HepG2 (cell line): ENCODE data around the gene PTCD1. TPM values are rescaled to one million over a fixed set of nuclear protein-coding genes. Genes with fewer than 3 reads are reported as not detected.

Source experiments
- ATAC-seq: fragments of 200-7000 bp; cut with Tn5 transposase; 3 replicates; pipeline ENCODE4 v1.9.1; 2020; ENCODE audit warnings: mild to moderate bottlenecking, moderate library complexity
- BruUV-seq: library from RNA; stranded (reverse); fragments of 400-500 nt; replicated peaks from 2 replicates; lab custom pipeline; 2021; lab: Mats Ljungman, UMichigan
- CTCF ChIA-PET: fragments of 300-600 bp; formaldehyde crosslinking; extraction: SDS; loops from one replicate; lab custom pipeline; 2021; ENCODE audit warnings: low total read pairs, inconsistent platforms, low intra/inter-chr PET ratio; lab: Yijun Ruan, JAX
- POLR2A ChIA-PET: fragments of 350-600 bp; sonication (Branson Sonifier 250); formaldehyde crosslinking; loops from one replicate; lab custom pipeline; 2020; ENCODE audit warnings: antibody characterized with exemption, inconsistent platforms; lab: Yijun Ruan, JAX
- DNase-seq: peaks from one replicate; pipeline ENCODE4 v3.0.0-alpha.2; 2015; ENCODE audit warnings: low spot score
- FAIRE-seq: peaks from 3 replicates; lab custom pipeline; 2011; peaks lifted over from hg19 to GRCh38; lab: Jason Lieb, UNC
- H2AFZ ChIP-seq: one replicate; pipeline ENCODE4 v1.6.1; 2011; ENCODE audit warnings: low read length, inconsistent platforms
- H3K27ac ChIP-seq: fragments of 300-600 bp; 3 replicates; pipeline ENCODE4 v1.8.0; 2011; ENCODE audit warnings: mixed run types, mild to moderate bottlenecking, mixed read lengths, low read length, inconsistent platforms; ENCODE audit not compliant: insufficient read depth; ENCODE audit errors: extremely low read length
- H3K27me3 ChIP-seq, 2 experiments: fragments of 200-600 bp in 1 of 2; 2 replicates in 1 of 2; 3 replicates in 1 of 2; pipeline versions ENCODE4 v1.6.0 to v1.8.0; 2011; ENCODE audit warnings: low read length in 2 of 2, mild to moderate bottlenecking in 2 of 2, moderate library complexity in 2 of 2, inconsistent platforms in 1 of 2; ENCODE audit not compliant: insufficient read depth in 2 of 2, control insufficient read depth in 1 of 2
- H3K36me3 ChIP-seq, 2 experiments: fragments of 200-600 bp in 1 of 2; replicated peaks in 1 of 2; 2 replicates in 1 of 2; 3 replicates in 1 of 2; pipeline versions ENCODE4 v1.5.1 to v1.8.0; 2011; ENCODE audit warnings: low read length in 2 of 2, inconsistent platforms in 1 of 2; ENCODE audit not compliant: insufficient read depth in 2 of 2, control insufficient read depth in 1 of 2
- H3K4me1 ChIP-seq: 2 replicates; pipeline ENCODE4 v1.5.1; 2012; ENCODE audit warnings: low read length, inconsistent platforms; ENCODE audit not compliant: insufficient read depth
- H3K4me2 ChIP-seq: 2 replicates; pipeline ENCODE4 v1.6.0; 2011; ENCODE audit warnings: low read depth, low read length, inconsistent platforms
- H3K4me3 ChIP-seq, 3 experiments: fragments of 200-600 bp in 1 of 3; sonication (generic), shearing (Covaris generic) in 1 of 3; replicated peaks in 1 of 3; 2 replicates each; pipeline ENCODE4 v1.5.1; 2011 to 2016; ENCODE audit warnings: low read length in 3 of 3, inconsistent platforms in 2 of 3, low read depth in 2 of 3, mild to moderate bottlenecking in 2 of 3, control low read depth in 1 of 3, mixed read lengths in 1 of 3; ENCODE audit not compliant: insufficient read depth in 1 of 3
- H3K79me2 ChIP-seq: one replicate; pipeline ENCODE4 v1.6.1; 2011; ENCODE audit warnings: low read length, inconsistent platforms; ENCODE audit not compliant: insufficient read depth
- H3K9ac ChIP-seq: 2 replicates; pipeline ENCODE4 v1.6.0; 2011; ENCODE audit warnings: mild to moderate bottlenecking, low read depth, low read length, inconsistent platforms; ENCODE audit not compliant: insufficient read depth
- H3K9me3 ChIP-seq: 2 replicates; pipeline ENCODE4 v1.5.1; 2012; ENCODE audit warnings: mild to moderate bottlenecking, low read length
- H4K20me1 ChIP-seq: 2 replicates; pipeline ENCODE4 v1.6.0; 2011; ENCODE audit warnings: inconsistent platforms, mild to moderate bottlenecking, low read length, moderate library complexity; ENCODE audit not compliant: insufficient read depth
- CERS6 ChIP-seq: sonication (generic); formaldehyde crosslinking; IDR thresholded peaks from 2 replicates; pipeline ENCODE4 v1.5.0; 2020; ENCODE audit warnings: missing genetic modification reagents
- WGBS: methylation state at CpG from one replicate; pipeline ENCODE4 v1.1.6; 2017; ENCODE audit warnings: low lambda C conversion rate; 5-methylcytosine and 5-hydroxymethylcytosine counted together
- in situ Hi-C: cut with HindIII; loops from 2 replicates; pipeline ENCODE4 v1.10.0; 2017; ENCODE audit warnings: low pct_unique_long_range_greater_than_20kb; ENCODE audit not compliant: extremely low pct_ligation_motif_present
- intact Hi-C: fragments of 100-400 bp; cut with micrococcal nuclease; formaldehyde crosslinking; loops from one replicate; pipeline ENCODE4 v1.10.0; 2022; ENCODE audit not compliant: unreplicated experiment
- polyA plus RNA-seq, 8 experiments: library from polyadenylated mRNA; depleted of rRNA in 3 of 8; stranded (reverse) in 7 of 8; unstranded in 1 of 8; fragments of >200 nt; fragmentation: Illumina TruSeq in 4 of 8; extraction: Trizol in 4 of 8; gene quantifications; 2 replicates each; pipeline versions ENCODE4 v1.2.1 to v1.2.3, GENCODE V29; 2011 to 2016; ENCODE audit warnings: low read depth in 4 of 8, missing spikeins in 1 of 8, mixed read lengths in 1 of 8; ENCODE audit not compliant: insufficient read depth in 1 of 8
- total RNA-seq, 5 experiments: library from RNA; depleted of rRNA; stranded (reverse); fragments of >200 nt; fragmentation: Illumina TruSeq; extraction: Trizol; gene quantifications; 2 replicates each; pipeline ENCODE4 v1.2.3, GENCODE V29; 2016; ENCODE audit warnings: low read depth in 1 of 5
- TF ChIP-seq, protein P1 (sequence below): sonication (generic); formaldehyde crosslinking; IDR thresholded peaks from 2 replicates; pipeline ENCODE4 v1.9.0; 2022; ENCODE audit warnings: missing genetic modification reagents, mild to moderate bottlenecking, borderline replicate concordance

PTCD1 gene
- total and polyA plus RNA-seq, 2 of the 13 experiments (the other 11 are each of a cell fraction or from before 2014, with no cell fraction given): 3.0 to 8.4 TPM

GRCh38 chr7:99485094-99485493 lies 46.5 kb upstream of the PTCD1 start:
- BruUV-seq: no TSS peak
- CTCF ChIA-PET: no interaction called here
- FAIRE-seq: no peak

More at GRCh38 chr7:99485094-99485493, 46.5 kb upstream of the PTCD1 start:
- H3K36me3 ChIP-seq: peaks cover 4 to 35% of the 10 kb centered on the region in 2 experiments; a peak in 4 of 5 replicates
- DNase-seq (no peak), ATAC-seq (no peak)
- intact Hi-C loops (no loop called here), in situ Hi-C loops (no loop called here)
- H3K4me2 ChIP-seq: no peak overlapping the region
- no peaks in the 10 kb centered on the region for H3K9me3 ChIP-seq
- peaks cover 9% of the 10 kb centered on the region for H3K4me1 ChIP-seq
- H2AFZ ChIP-seq: no peak overlapping the region
- no peak overlapping the region for H3K27ac ChIP-seq
- H4K20me1 ChIP-seq: no peaks in the 10 kb centered on the region
- POLR2A ChIA-PET: no interaction called here
- H3K27me3 ChIP-seq: no peaks in the 10 kb centered on the region
- no peak overlapping the region for H3K4me3 ChIP-seq
- WGBS: 99% methylated on average over 5 of the region's 5 CpGs
- H3K79me2 ChIP-seq: no peaks in the 10 kb centered on the region
- TF ChIP-seq, protein P1, sequence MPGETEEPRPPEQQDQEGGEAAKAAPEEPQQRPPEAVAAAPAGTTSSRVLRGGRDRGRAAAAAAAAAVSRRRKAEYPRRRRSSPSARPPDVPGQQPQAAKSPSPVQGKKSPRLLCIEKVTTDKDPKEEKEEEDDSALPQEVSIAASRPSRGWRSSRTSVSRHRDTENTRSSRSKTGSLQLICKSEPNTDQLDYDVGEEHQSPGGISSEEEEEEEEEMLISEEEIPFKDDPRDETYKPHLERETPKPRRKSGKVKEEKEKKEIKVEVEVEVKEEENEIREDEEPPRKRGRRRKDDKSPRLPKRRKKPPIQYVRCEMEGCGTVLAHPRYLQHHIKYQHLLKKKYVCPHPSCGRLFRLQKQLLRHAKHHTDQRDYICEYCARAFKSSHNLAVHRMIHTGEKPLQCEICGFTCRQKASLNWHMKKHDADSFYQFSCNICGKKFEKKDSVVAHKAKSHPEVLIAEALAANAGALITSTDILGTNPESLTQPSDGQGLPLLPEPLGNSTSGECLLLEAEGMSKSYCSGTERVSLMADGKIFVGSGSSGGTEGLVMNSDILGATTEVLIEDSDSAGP (CRISPR knock-in tag): no peak
- TF ChIP-seq CERS6: no peak
- H3K9ac ChIP-seq: no peak overlapping the region
